Osteocyte (in vitro differentiated cells): Measurements from ENCODE around the gene HARBI1. TPM values are rescaled to one million over a fixed set of nuclear protein-coding genes. Genes with fewer than 3 reads are reported as not detected.

Experiments used
- DNase-seq: peaks from one replicate; pipeline ENCODE4 v3.0.0; 2021; ENCODE audit warnings: mixed read lengths; ENCODE audit not compliant: unreplicated experiment; ENCODE audit errors: extremely low spot score
- H3K27ac Mint-ChIP-seq: one replicate; pipeline ENCODE4 v1.8.0; 2021; ENCODE audit warnings: mild to moderate bottlenecking, mixed read lengths; ENCODE audit not compliant: unreplicated experiment
- H3K27me3 Mint-ChIP-seq: one replicate; pipeline ENCODE4 v1.8.0; 2021; ENCODE audit warnings: mixed read lengths; ENCODE audit not compliant: unreplicated experiment
- H3K36me3 Mint-ChIP-seq: one replicate; pipeline ENCODE4 v1.8.0; 2021; ENCODE audit warnings: mixed read lengths; ENCODE audit not compliant: unreplicated experiment
- H3K4me1 Mint-ChIP-seq: one replicate; pipeline ENCODE4 v1.8.0; 2021; ENCODE audit warnings: mixed read lengths; ENCODE audit not compliant: unreplicated experiment
- H3K4me3 Mint-ChIP-seq: one replicate; pipeline ENCODE4 v1.8.0; 2021; ENCODE audit warnings: mild to moderate bottlenecking, moderate library complexity, mixed read lengths; ENCODE audit not compliant: unreplicated experiment
- H3K9me3 Mint-ChIP-seq: one replicate; pipeline ENCODE4 v1.8.0; 2021; ENCODE audit warnings: mixed read lengths; ENCODE audit not compliant: unreplicated experiment
- total RNA-seq: library from RNA; stranded (reverse); gene quantifications from 2 replicates; pipeline ENCODE4 v1.2.1, GENCODE V29; 2021
- TF ChIP-seq, protein P1 (sequence below): fragments of 200-600 bp; sonication (generic); IDR thresholded peaks from 2 replicates; pipeline ENCODE4 v1.5.0; 2021; ENCODE audit warnings: antibody characterized with exemption, mild to moderate bottlenecking, moderate library complexity

Gene HARBI1
- total RNA-seq, 1 donor from 2014 or later = 6.7 TPM

DNA sequence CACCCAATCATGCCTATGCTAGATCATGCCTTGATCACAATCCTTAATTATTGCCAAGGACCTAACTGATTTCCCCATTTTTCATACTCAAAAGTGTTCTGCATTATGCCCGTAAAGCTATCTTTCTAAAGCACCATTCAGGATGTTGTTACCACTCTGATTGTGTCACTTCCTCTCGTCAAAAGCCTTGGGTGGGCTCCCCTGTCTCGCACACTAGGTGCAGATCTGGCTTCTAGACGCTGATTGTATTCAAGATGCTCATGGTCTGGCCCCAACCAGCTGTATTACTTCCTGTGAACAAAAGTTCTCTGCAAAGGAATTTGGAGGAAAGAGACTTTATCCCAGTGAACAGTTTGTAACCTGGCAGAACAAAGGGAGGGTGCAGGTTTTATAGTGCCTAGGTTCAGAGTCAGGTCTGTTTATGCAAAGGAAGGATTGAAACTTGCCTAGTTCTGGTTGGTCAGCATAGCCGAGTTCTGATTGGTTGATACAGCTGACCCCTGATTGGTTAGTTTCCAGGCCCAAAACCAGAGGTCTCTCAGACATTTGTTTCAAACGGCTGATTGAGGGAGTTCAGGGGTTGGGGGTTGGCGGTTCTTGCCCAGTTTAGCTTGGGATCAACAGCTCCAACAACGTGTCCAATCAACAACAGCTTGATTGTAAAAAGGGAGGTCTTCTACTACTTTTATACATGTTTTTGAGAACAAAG is 25.8 kb upstream of the HARBI1 start:
- Mint-ChIP-seq H3K27ac (no peak overlapping the region), H3K9me3 (no peaks in the 10 kb centered on the region), H3K27me3 (no peaks in the 10 kb centered on the region), H3K36me3 (peaks cover 28% of the 10 kb centered on the region), H3K4me3 (no peak overlapping the region), H3K4me1 (peaks cover under 1% of the 10 kb centered on the region)
- no peak for DNase-seq
- TF ChIP-seq, protein P1, sequence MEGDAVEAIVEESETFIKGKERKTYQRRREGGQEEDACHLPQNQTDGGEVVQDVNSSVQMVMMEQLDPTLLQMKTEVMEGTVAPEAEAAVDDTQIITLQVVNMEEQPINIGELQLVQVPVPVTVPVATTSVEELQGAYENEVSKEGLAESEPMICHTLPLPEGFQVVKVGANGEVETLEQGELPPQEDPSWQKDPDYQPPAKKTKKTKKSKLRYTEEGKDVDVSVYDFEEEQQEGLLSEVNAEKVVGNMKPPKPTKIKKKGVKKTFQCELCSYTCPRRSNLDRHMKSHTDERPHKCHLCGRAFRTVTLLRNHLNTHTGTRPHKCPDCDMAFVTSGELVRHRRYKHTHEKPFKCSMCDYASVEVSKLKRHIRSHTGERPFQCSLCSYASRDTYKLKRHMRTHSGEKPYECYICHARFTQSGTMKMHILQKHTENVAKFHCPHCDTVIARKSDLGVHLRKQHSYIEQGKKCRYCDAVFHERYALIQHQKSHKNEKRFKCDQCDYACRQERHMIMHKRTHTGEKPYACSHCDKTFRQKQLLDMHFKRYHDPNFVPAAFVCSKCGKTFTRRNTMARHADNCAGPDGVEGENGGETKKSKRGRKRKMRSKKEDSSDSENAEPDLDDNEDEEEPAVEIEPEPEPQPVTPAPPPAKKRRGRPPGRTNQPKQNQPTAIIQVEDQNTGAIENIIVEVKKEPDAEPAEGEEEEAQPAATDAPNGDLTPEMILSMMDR = no peak

DNA sequence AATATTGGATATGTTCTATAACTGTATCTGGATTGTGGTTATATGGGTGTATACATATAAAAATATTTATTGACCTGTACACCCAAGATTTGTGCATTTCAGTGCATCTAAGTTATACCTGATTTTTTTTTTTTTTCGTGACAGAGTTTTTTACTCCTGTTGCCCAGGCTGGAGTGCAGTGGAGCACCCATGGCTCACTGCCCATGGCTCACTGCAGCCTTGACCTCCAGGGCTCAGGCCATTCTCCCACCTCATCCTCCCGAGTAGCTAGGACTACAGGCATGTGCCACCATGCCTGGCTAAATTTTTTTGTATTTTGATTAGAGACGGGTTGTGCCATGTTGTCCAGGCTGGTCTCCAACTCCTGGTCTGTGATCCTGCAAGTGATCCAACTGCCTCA is 24.6 kb upstream of the HARBI1 start:
- no peaks in the 10 kb centered on the region for H3K4me1 Mint-ChIP-seq

DNA sequence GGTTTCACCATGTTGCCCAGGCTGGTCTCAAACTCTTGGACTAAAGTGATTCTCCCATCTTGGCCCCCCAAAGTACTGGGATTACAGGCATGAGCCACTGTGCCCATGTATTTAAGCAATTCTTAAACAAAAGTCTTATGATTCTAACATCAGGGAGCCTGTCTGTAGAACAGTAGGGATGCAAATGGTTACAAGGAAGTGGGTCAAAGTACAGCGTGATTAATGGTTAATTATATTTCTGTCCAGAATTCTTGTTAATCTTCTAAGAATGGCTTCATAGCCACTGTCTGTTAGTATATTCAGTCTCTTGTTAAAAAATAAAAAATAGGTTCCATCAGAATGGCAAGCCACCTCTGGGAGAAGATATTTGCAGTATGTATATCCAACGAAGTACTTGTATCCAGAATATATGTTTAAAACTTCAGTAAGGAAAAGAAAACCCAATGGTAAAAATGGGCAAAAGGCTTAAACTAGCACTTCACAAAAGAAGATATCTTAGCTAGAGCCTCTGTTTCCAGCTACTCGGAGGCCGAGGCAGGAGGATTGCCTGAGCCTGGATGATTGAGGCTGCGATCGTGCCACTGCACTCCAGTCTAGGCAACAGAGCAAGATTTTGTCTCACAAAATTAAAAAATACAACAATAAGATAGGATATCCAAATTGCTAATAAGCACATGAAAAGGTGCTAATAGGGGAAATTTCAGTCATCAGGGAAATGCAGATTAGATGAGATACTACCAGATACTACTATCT is 23.2 kb upstream of the HARBI1 start:
- TF ChIP-seq, protein P1 = no peak

More for the DNA sequence above, 24.6 kb upstream of the HARBI1 start:
- no peak for DNase-seq
- Mint-ChIP-seq H3K27me3 (no peaks in the 10 kb centered on the region), H3K36me3 (peaks cover 28% of the 10 kb centered on the region), H3K27ac (no peak overlapping the region), H3K9me3 (no peaks in the 10 kb centered on the region), H3K4me3 (no peak overlapping the region)
- TF ChIP-seq, protein P1 = no peak

GRCh38 chr11:46639197-46639839 is 22.3 kb upstream of the HARBI1 start:
- no peaks in the 10 kb centered on the region for H3K27me3 Mint-ChIP-seq
- H3K36me3 Mint-ChIP-seq = peaks cover 25% of the 10 kb centered on the region
- H3K4me1 Mint-ChIP-seq = no peaks in the 10 kb centered on the region
- H3K9me3 Mint-ChIP-seq = no peaks in the 10 kb centered on the region
- H3K27ac Mint-ChIP-seq = no peak overlapping the region
- TF ChIP-seq, protein P1 = no peak
- no peak for DNase-seq
- no peak overlapping the region for H3K4me3 Mint-ChIP-seq

More for the DNA sequence above, 23.2 kb upstream of the HARBI1 start:
- Mint-ChIP-seq H3K9me3 (no peaks in the 10 kb centered on the region), H3K27ac (no peak overlapping the region), H3K4me1 (no peaks in the 10 kb centered on the region), H3K36me3 (peaks cover 25% of the 10 kb centered on the region), H3K4me3 (no peak overlapping the region), H3K27me3 (no peaks in the 10 kb centered on the region)
- no peak for DNase-seq

GRCh38 chr11:46637546-46637945 is 20.5 kb upstream of the HARBI1 start:
- Mint-ChIP-seq H3K27ac (no peak overlapping the region), H3K4me3 (no peak overlapping the region), H3K4me1 (no peaks in the 10 kb centered on the region), H3K36me3 (peaks cover 20% of the 10 kb centered on the region), H3K27me3 (no peaks in the 10 kb centered on the region), H3K9me3 (no peaks in the 10 kb centered on the region)
- TF ChIP-seq, protein P1 = no peak
- no peak for DNase-seq
